D721Med (cell line): ENCODE data around the gene POU2AF3.

Experiments used
- DNase-seq: peaks from one replicate; pipeline ENCODE4 v3.0.0; 2011; ENCODE audit warnings: low spot score; ENCODE audit not compliant: insufficient read length
- FAIRE-seq: peaks from 2 replicates; lab custom pipeline; 2011; peaks lifted over from hg19 to GRCh38; lab: Jason Lieb, UNC
- CTCF ChIP-seq: IDR thresholded peaks from 2 replicates; pipeline ENCODE4 v1.5.1; 2012; ENCODE audit warnings: mild to moderate bottlenecking, control low read depth; ENCODE audit not compliant: insufficient read depth; ENCODE audit errors: missing control alignments

Gene POU2AF3

GRCh38 chr11:111348147-111348546, 49.8 kb downstream of the POU2AF3 start:
- no peak for FAIRE-seq
- DNase-seq, result no peak
- TF ChIP-seq CTCF, result no peak

GRCh38 chr11:111349191-111349695, 50.9 kb downstream of the POU2AF3 start:
- no peak for FAIRE-seq

GRCh38 chr11:111350811-111351210, 52.5 kb downstream of the POU2AF3 start:
- FAIRE-seq, result no peak
- TF ChIP-seq CTCF, result no peak
- DNase-seq, result no peak

More at GRCh38 chr11:111349191-111349695, 50.9 kb downstream of the POU2AF3 start:
- no peak for DNase-seq
- no peak for TF ChIP-seq CTCF

GRCh38 chr11:111351374-111352055, 53.2 kb downstream of the POU2AF3 start:
- no peak for FAIRE-seq
- TF ChIP-seq CTCF, result no peak
- DNase-seq, result no peak

- no peak for TF ChIP-seq CTCF
- DNase-seq, result no peak
- no peak for FAIRE-seq
These were observed 53.9 kb downstream of the POU2AF3 start for GRCh38 chr11:111352231-111352746.

- DNase-seq (no peak), FAIRE-seq (no peak)
- no peak for TF ChIP-seq CTCF
These were observed 54.8 kb downstream of the POU2AF3 start for GRCh38 chr11:111352935-111353710.
